GM10266 (cell line): ENCODE data around the gene PROZ.

Source experiments
- DNase-seq: peaks from one replicate; pipeline ENCODE4 v3.0.0; 2012; ENCODE audit errors: extremely low spot score
- CTCF ChIP-seq: IDR thresholded peaks from 2 replicates; pipeline ENCODE4 v1.5.1; 2012; ENCODE audit warnings: mild to moderate bottlenecking, low read depth; ENCODE audit not compliant: control insufficient read depth, insufficient read depth; ENCODE audit errors: missing control alignments

Gene PROZ

GRCh38 chr13:113211774-113212173, 53.3 kb downstream of the PROZ start:
- DNase-seq, result no peak
- TF ChIP-seq CTCF, result no peak

- DNase-seq, result no peak
Observed at GRCh38 chr13:113216254-113217048, 58.0 kb downstream of the PROZ start.

GRCh38 chr13:113218586-113218985, 60.1 kb downstream of the PROZ start:
- no peak for TF ChIP-seq CTCF
- DNase-seq, result no peak

More at GRCh38 chr13:113216254-113217048, 58.0 kb downstream of the PROZ start:
- no peak for TF ChIP-seq CTCF

- no peak for TF ChIP-seq CTCF
- DNase-seq, result no peak
Observed at GRCh38 chr13:113219256-113219940, 61.0 kb downstream of the PROZ start.

- TF ChIP-seq CTCF, result no peak
- no peak for DNase-seq
Observed at GRCh38 chr13:113220141-113220598, 61.7 kb downstream of the PROZ start.

- no peak for DNase-seq
- TF ChIP-seq CTCF, result no peak
Observed at GRCh38 chr13:113220877-113221276, 62.4 kb downstream of the PROZ start.
